GM12878 (cell line): ENCODE measurements around the gene VDR. TPM values are rescaled to one million over a fixed set of nuclear protein-coding genes. Genes with fewer than 3 reads are reported as not detected.

Experiments used
- ATAC-seq: fragments of 200-7000 bp; cut with Tn5 transposase; 3 replicates; pipeline ENCODE4 v1.9.1; 2020; ENCODE audit warnings: mild to moderate bottlenecking, moderate library complexity
- BruUV-seq: library from RNA; stranded (reverse); fragments of 400-500 nt; replicated peaks from 2 replicates; lab custom pipeline; 2021; lab: Mats Ljungman, UMichigan
- CTCF ChIA-PET: fragments of 300-600 bp; sonication (Branson Sonifier 250); formaldehyde crosslinking; extraction: SDS; loops from one replicate; lab custom pipeline; 2021; ENCODE audit warnings: inconsistent platforms; lab: Yijun Ruan, JAX
- POLR2A ChIA-PET: fragments of 350-600 bp; formaldehyde crosslinking; extraction: SDS; loops from one replicate; lab custom pipeline; 2021; ENCODE audit warnings: inconsistent platforms; lab: Charles Lee
- RAD21 ChIA-PET: fragments of 300-600 bp; sonication (Branson Sonifier 250); formaldehyde crosslinking; loops from one replicate; lab custom pipeline; 2023; ENCODE audit warnings: antibody characterized with exemption; ENCODE audit not compliant: unreplicated experiment; lab: Charles Lee
- SMC1A ChIA-PET: fragments of 300-600 bp; sonication (Branson Sonifier 250); formaldehyde crosslinking; loops from one replicate; lab custom pipeline; 2023; ENCODE audit not compliant: unreplicated experiment, uncharacterized antibody; lab: Charles Lee
- DNase-seq: peaks from one replicate; pipeline ENCODE4 v3.0.0-alpha.2; 2011; ENCODE audit warnings: low read depth, low spot score
- FAIRE-seq: peaks from 3 replicates; lab custom pipeline; 2011; peaks lifted over from hg19 to GRCh38; lab: Jason Lieb, UNC
- H2AFZ ChIP-seq: 2 replicates; pipeline ENCODE4 v1.6.0; 2011; ENCODE audit warnings: low read depth, low read length, control low read depth; ENCODE audit not compliant: control insufficient read depth
- H3K27ac ChIP-seq: 2 replicates; pipeline ENCODE4 v1.5.1; 2011; ENCODE audit warnings: control low read depth; ENCODE audit not compliant: control insufficient read depth, insufficient read depth
- H3K27me3 ChIP-seq, 2 experiments: replicated peaks in 1 of 2; 2 replicates each; pipeline versions ENCODE4 v1.6.0 to v1.6.1; 2011; ENCODE audit warnings: low read length in 1 of 2; ENCODE audit not compliant: control insufficient read depth in 2 of 2, insufficient read depth in 2 of 2
- H3K36me3 ChIP-seq, 2 experiments: 2 replicates each; pipeline ENCODE4 v1.5.1; 2011; ENCODE audit warnings: low read length in 1 of 2; ENCODE audit not compliant: control insufficient read depth in 2 of 2, insufficient read depth in 2 of 2
- H3K4me1 ChIP-seq: 2 replicates; pipeline ENCODE4 v1.6.1; 2011; ENCODE audit warnings: mild to moderate bottlenecking, low read length, moderate library complexity, mixed read lengths; ENCODE audit not compliant: control insufficient read depth, insufficient read depth
- H3K4me2 ChIP-seq: 2 replicates; pipeline ENCODE4 v1.6.0; 2011; ENCODE audit warnings: control low read depth; ENCODE audit not compliant: control insufficient read depth, insufficient read depth
- H3K4me3 ChIP-seq: fragments of 200-600 bp; sonication (generic); 2 replicates; pipeline ENCODE4 v1.5.1; 2016
- H3K79me2 ChIP-seq: 2 replicates; pipeline ENCODE4 v1.6.0; 2011; ENCODE audit warnings: low read length; ENCODE audit not compliant: control insufficient read depth, insufficient read depth
- H3K9ac ChIP-seq: 2 replicates; pipeline ENCODE4 v1.8.0; 2011; ENCODE audit warnings: low read length, control low read depth, mixed read lengths; ENCODE audit not compliant: control insufficient read depth, insufficient read depth
- H3K9me3 ChIP-seq: replicated peaks from 3 replicates; pipeline ENCODE4 v1.5.1; 2011; ENCODE audit warnings: mild to moderate bottlenecking, low read length; ENCODE audit not compliant: control insufficient read depth, insufficient read depth
- H4K20me1 ChIP-seq: 2 replicates; pipeline ENCODE4 v1.6.0; 2011; ENCODE audit not compliant: control insufficient read depth, insufficient read depth
- ATF2 ChIP-seq: IDR thresholded peaks from 2 replicates; pipeline ENCODE4 v1.6.1; 2012; ENCODE audit warnings: low read length, inconsistent platforms
- BHLHE40 ChIP-seq, 2 experiments: fragments of 450-650 bp in 1 of 2; IDR thresholded peaks; 2 replicates each; pipeline ENCODE4 v1.6.1; 2011 to 2017; ENCODE audit warnings: low read depth in 2 of 2, borderline replicate concordance in 1 of 2, improper control_type of control experiment in 1 of 2, low read length in 1 of 2, mild to moderate bottlenecking in 1 of 2
- CREM ChIP-seq: IDR thresholded peaks from 2 replicates; pipeline ENCODE4 v1.6.1; 2014; ENCODE audit warnings: antibody characterized with exemption, low read depth
- EED ChIP-seq: sonication (generic); IDR thresholded peaks from 2 replicates; pipeline ENCODE4 v1.6.1; 2016; ENCODE audit warnings: antibody characterized with exemption, low read depth
- EGR1 ChIP-seq, 2 experiments: IDR thresholded peaks; 1 replicate in 1 of 2; 2 replicates in 1 of 2; pipeline ENCODE4 v1.6.1; 2011 to 2012; ENCODE audit warnings: low read depth in 2 of 2, low read length in 2 of 2, borderline replicate concordance in 1 of 2, mild to moderate bottlenecking in 1 of 2, moderate library complexity in 1 of 2
- ESRRA ChIP-seq: IDR thresholded peaks from 2 replicates; pipeline ENCODE4 v1.6.1; 2012; ENCODE audit warnings: mild to moderate bottlenecking, low read length, improper control_type of control experiment
- FOXK2 ChIP-seq: fragments of 450-650 bp; IDR thresholded peaks from 2 replicates; pipeline ENCODE4 v1.6.1; 2017; ENCODE audit warnings: mild to moderate bottlenecking, moderate library complexity
- HCFC1 ChIP-seq: fragments of 150-350 bp; IDR thresholded peaks from 2 replicates; pipeline ENCODE4 v1.6.1; 2014; ENCODE audit warnings: low read length
- IKZF1 ChIP-seq: fragments of 450-650 bp; conservative IDR thresholded peaks from 2 replicates; pipeline ENCODE4 v1.6.1; 2017; ENCODE audit warnings: antibody characterized with exemption, mild to moderate bottlenecking
- IKZF2 ChIP-seq, 2 experiments: fragments of 450-650 bp; IDR thresholded peaks; 2 replicates each; pipeline ENCODE4 v1.6.1; 2017; ENCODE audit warnings: mild to moderate bottlenecking in 2 of 2, moderate library complexity in 2 of 2
- MEF2A ChIP-seq: IDR thresholded peaks from 2 replicates; pipeline ENCODE4 v1.6.1; 2011; ENCODE audit warnings: low read depth, mild to moderate bottlenecking, low read length, moderate library complexity; ENCODE audit not compliant: insufficient read depth
- MEF2B ChIP-seq: fragments of 450-650 bp; IDR thresholded peaks from 2 replicates; pipeline ENCODE4 v1.6.1; 2018; ENCODE audit warnings: mild to moderate bottlenecking, moderate library complexity; ENCODE audit not compliant: partially characterized antibody, poor library complexity, severe bottlenecking
- MTA2 ChIP-seq: fragments of 450-650 bp; IDR thresholded peaks from 2 replicates; pipeline ENCODE4 v1.6.1; 2016; ENCODE audit warnings: low read depth, mild to moderate bottlenecking, moderate library complexity
- MTA3 ChIP-seq: IDR thresholded peaks from 2 replicates; pipeline ENCODE4 v1.6.1; 2012; ENCODE audit warnings: low read length, inconsistent platforms, borderline replicate concordance
- NFIC ChIP-seq: IDR thresholded peaks from 2 replicates; pipeline ENCODE4 v1.6.1; 2012; ENCODE audit warnings: low read depth, mild to moderate bottlenecking, inconsistent platforms, low read length, moderate library complexity
- RUNX3 ChIP-seq: IDR thresholded peaks from 2 replicates; pipeline ENCODE4 v1.6.1; 2012; ENCODE audit warnings: low read length, inconsistent platforms
- TBL1XR1 ChIP-seq: IDR thresholded peaks from 2 replicates; pipeline ENCODE4 v1.6.1; 2012; ENCODE audit warnings: low read depth, low read length, improper control_type of control experiment
- TCF12 ChIP-seq: IDR thresholded peaks from 2 replicates; pipeline ENCODE4 v1.6.1; 2011; ENCODE audit warnings: low read depth, mild to moderate bottlenecking, low read length
- TCF3 ChIP-seq: IDR thresholded peaks from 2 replicates; pipeline ENCODE4 v1.6.1; 2012; ENCODE audit warnings: low read depth, mild to moderate bottlenecking, low read length, borderline replicate concordance; ENCODE audit not compliant: insufficient read depth
- ZNF687 ChIP-seq: fragments of 450-650 bp; IDR thresholded peaks from 2 replicates; pipeline ENCODE4 v1.6.1; 2017; ENCODE audit warnings: mild to moderate bottlenecking, moderate library complexity
- WGBS: methylation state at CpG from one replicate; pipeline ENCODE4 v1.1.6; 2016; ENCODE audit warnings: low lambda C conversion rate; ENCODE audit not compliant: insufficient replicate concordance, insufficient coverage; ENCODE audit errors: missing lambda C conversion rate; 5-methylcytosine and 5-hydroxymethylcytosine counted together
- in situ Hi-C: fragments of 300-500 bp; cut with MboI; formaldehyde crosslinking; loops from 9 replicates; pipeline ENCODE4 v1.14.3; 2018; ENCODE audit warnings: mixed read lengths
- intact Hi-C: fragments of 100-400 bp; cut with micrococcal nuclease; formaldehyde crosslinking; loops from one replicate; pipeline ENCODE4 v1.14.2; 2022; ENCODE audit not compliant: unreplicated experiment
- polyA plus RNA-seq, 11 experiments: library from polyadenylated mRNA; depleted of rRNA in 4 of 11; unstranded in 6 of 11; stranded (reverse) in 5 of 11; fragments of >200 nt; fragmentation: Nextera tagmentation in 4 of 11; fragmentation: Illumina TruSeq in 1 of 11; extraction: Ambion mirVana in 4 of 11; extraction: Trizol in 1 of 11; gene quantifications; 1 replicate in 1 of 11; 2 replicates in 10 of 11; pipeline versions ENCODE4 v1.2.1 to v1.2.3, GENCODE V29; 2011 to 2016; ENCODE audit warnings: inconsistent platforms in 2 of 11, missing spikeins in 2 of 11, low read depth in 1 of 11
- total RNA-seq, 4 experiments: library from RNA; depleted of rRNA in 3 of 4; stranded (reverse); fragments of >200 nt in 3 of 4; fragmentation: Illumina TruSeq in 1 of 4; extraction: Trizol in 1 of 4; gene quantifications; 2 replicates each; pipeline versions ENCODE4 v1.2.1 to v1.2.3, GENCODE V29; 2013 to 2021

The VDR gene
- total and polyA plus RNA-seq, 10 of the 15 experiments (the other 5 are each of a cell fraction or from before 2014, with no cell fraction given) = 0.27 to 7.9 (median 3.0) TPM

GRCh38 chr12:47808050-47808449 is 96.7 kb downstream of the VDR start:
- BruUV-seq = no TSS peak
- H3K4me3 ChIP-seq = peak overlapping the region; percentile 34
- ChIA-PET SMC1A (interaction anchor here (0.6 to 3.1 kb wide), 16 partner anchors 9 to 602 kb away, joined by 3 to 14 read pairs (median 4); no protein-coding TSS in a partner anchor), CTCF (interaction anchor here (0.6 to 8.8 kb wide), 16 partner anchors 10 to 1046 kb away, joined by 3 to 85 read pairs (median 4); no protein-coding TSS in a partner anchor), RAD21 (interaction anchor here (1.0 to 9.0 kb wide), 8 partner anchors 10 to 79 kb away, joined by 3 to 202 read pairs (median 5); partner anchors contain the start of gene HDAC7), POLR2A (interaction anchor here (0.9 to 2.3 kb wide), 7 partner anchors 20 to 588 kb away, joined by 3 to 11 read pairs (median 3); no protein-coding TSS in a partner anchor)
- peak overlapping the region; percentile 67 for H3K4me2 ChIP-seq
- intact Hi-C loops = no loop called here
- no peaks in the 10 kb centered on the region; a peak in 2 of 4 replicates for H3K27me3 ChIP-seq
- no peak overlapping the region for H2AFZ ChIP-seq
- FAIRE-seq (no peak), DNase-seq (peak; percentile 43), ATAC-seq (peak; percentile 38)
- H3K27ac ChIP-seq = 0 out of 2 replicates have a peak overlapping the region, but pooled peaks have one; percentile 35
- no peaks in the 10 kb centered on the region for H3K9me3 ChIP-seq
- no peaks in the 10 kb centered on the region; a peak in 1 of 4 replicates for H3K36me3 ChIP-seq
- peaks cover 62% of the 10 kb centered on the region for H3K4me1 ChIP-seq
- in situ Hi-C loops = no loop called here
- H4K20me1 ChIP-seq = no peaks in the 10 kb centered on the region
- no peak overlapping the region for H3K9ac ChIP-seq
- peaks cover 15% of the 10 kb centered on the region for H3K79me2 ChIP-seq
- whole genome bisulfite sequencing = 9% methylated on average over 9 of the region's 9 CpGs
- 0 out of 3 replicates have a peak, but pooled peaks of 1 of the 2 experiments have one; percentile 29 for TF ChIP-seq EGR1 (IDR thresholded peaks at IDR 0.05; ENCODE audit: borderline replicate concordance in 1 of 2, low read depth in 2 of 2, low read length in 2 of 2)
- no peak for TF ChIP-seq ESRRA
- TF ChIP-seq MTA3 = peak; percentile 73; the same call in 1 of the 2 replicates
- TF ChIP-seq MTA2 = 0 out of 2 replicates have a peak, but pooled peaks have one; percentile 22
- TF ChIP-seq BHLHE40 (IDR thresholded peaks at IDR 0.05; ENCODE audit: borderline replicate concordance in 1 of 2, low read depth in 2 of 2, low read length in 1 of 2) = 0 out of 4 replicates have a peak, but pooled peaks of 1 of the 2 experiments have one; percentile 16
- TF ChIP-seq FOXK2 = no peak
- peak; percentile 33; the same call in 1 of the 2 replicates for TF ChIP-seq CREM
- no peak for TF ChIP-seq ZNF687
- TF ChIP-seq EED = peak; percentile 61; the same call in 1 of the 2 replicates
- TF ChIP-seq MEF2A = peak; percentile 90
- TF ChIP-seq TBL1XR1 = peak; percentile 88
- peak; percentile 27; the same call in 1 of the 2 replicates for TF ChIP-seq ATF2
- peak; percentile 71 for TF ChIP-seq MEF2B
- TF ChIP-seq IKZF1 = peak; percentile 79
- peak; percentile 72 for TF ChIP-seq RUNX3
- no peak for TF ChIP-seq HCFC1
- peak; percentile 51; the same call in 1 of the 2 replicates for TF ChIP-seq NFIC
- TF ChIP-seq TCF3 = peak; percentile 47; the same call in 1 of the 2 replicates
- peak; percentile 59 to 70; a peak in 3 of 4 replicates for TF ChIP-seq IKZF2 (IDR thresholded peaks at IDR 0.05)
- TF ChIP-seq TCF12 = 0 out of 2 replicates have a peak, but pooled peaks have one; percentile 36
